Forelimb muscle (tissue), 1 donor: Measurements from ENCODE around the gene RGL3. TPM values are rescaled to one million over a fixed set of nuclear protein-coding genes. Genes with fewer than 3 reads are reported as not detected.
"Not testable (repeated sequence)": the region's sequence is repeated elsewhere in the genome, so short reads cannot be mapped to it uniquely, and the experiment has no call there.

ENCODE experiments used
- DNase-seq: peaks from one replicate; pipeline ENCODE4 v3.0.0-alpha.2; 2013; ENCODE audit warnings: low read depth
- polyA plus RNA-seq: library from polyadenylated mRNA; unstranded; fragments of 120-200 nt; gene quantifications from one replicate; pipeline ENCODE4 v1.2.1, GENCODE V29; 2013; ENCODE audit not compliant: insufficient read length

The RGL3 gene
- polyA plus RNA-seq, 1 donor: 0.40 TPM

GRCh38 chr19:11383706-11384048 is 35.4 kb downstream of the RGL3 start:
- DNase-seq: no peak

GRCh38 chr19:11382898-11383705 is 36.0 kb downstream of the RGL3 start:
- DNase-seq: no peak

DNA sequence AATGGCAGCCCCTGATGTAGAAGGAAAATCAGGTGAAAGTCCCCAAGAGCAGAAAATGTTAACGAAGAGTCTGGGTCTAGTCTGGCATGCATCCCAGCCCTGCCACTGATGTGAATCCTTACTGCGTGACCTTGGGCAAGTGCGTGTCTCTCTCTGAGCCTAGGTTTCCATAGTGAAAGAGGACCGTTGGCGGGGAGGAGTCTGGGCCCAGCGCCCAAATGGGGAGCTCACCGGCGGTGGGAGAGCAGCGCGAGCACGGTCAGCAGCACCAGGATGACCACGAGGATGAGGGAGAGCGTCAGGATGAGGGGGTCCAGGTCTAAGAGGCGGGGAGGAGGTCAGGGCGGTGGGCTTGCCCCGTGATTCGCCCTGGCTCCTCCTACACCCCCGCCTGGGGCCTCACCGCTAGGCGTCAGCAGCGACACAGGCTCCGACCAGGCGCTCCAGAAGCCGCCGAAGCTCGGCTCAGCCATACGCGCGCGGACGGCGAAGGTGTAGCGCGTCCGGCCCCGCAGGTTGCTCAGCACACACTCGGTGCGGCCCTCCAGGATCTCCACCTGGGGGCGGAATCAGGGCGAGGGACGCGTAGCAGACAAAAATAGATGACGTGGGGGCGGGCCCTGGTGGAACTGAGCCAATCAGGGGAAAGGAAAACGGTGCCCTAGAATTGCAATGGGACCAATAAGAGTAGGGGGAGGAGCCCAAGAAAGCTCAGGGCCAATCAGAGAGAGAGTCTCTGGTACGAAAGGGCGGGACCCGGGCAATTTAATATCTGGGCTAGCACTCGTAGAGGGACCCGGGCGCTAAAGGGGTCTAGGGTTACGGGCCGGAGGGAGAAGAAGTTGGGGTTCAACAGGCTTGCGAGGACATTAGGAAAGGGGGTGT is 38.2 kb downstream of the RGL3 start:
- peak; percentile 87 for DNase-seq

GRCh38 chr19:11379857-11380350 is 39.2 kb downstream of the RGL3 start:
- no peak for DNase-seq

DNA sequence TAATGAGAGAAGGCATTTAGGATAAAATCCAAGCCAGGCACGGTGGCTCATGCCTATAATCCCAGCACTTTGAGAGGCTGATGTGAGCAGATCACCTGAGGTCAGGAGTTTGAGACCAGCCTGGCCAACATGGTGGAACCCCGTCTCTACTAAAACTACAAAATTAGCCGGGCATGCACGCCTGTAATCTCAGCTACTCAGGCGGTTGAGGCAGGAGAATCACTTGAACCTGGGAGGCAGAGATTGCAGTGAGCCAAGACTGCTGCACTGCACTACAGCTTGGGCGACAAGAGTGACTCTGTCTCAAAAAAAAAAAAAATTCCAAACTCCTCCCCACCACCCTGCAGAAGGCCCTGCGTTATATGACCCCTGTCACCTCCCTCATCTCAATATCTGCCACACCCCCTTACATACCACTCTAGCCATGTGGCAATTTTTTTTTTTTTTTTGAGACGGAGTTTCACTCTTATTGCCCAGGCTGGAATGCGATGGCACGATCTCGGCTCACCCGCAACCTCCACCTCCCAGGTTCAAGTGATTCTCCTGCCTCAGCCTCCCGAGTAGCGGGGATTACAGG is 39.8 kb downstream of the RGL3 start:
- DNase-seq: not testable (repeated sequence)

- DNase-seq: no peak
Measured at GRCh38 chr19:11378319-11379189, 40.6 kb downstream of the RGL3 start.

- no peak for DNase-seq
Measured at GRCh38 chr19:11377756-11378155, 41.4 kb downstream of the RGL3 start.

GRCh38 chr19:11377237-11377636 is 41.9 kb downstream of the RGL3 start:
- DNase-seq: no peak

GRCh38 chr19:11375143-11375948 is 43.8 kb downstream of the RGL3 start:
- DNase-seq: no peak

DNA sequence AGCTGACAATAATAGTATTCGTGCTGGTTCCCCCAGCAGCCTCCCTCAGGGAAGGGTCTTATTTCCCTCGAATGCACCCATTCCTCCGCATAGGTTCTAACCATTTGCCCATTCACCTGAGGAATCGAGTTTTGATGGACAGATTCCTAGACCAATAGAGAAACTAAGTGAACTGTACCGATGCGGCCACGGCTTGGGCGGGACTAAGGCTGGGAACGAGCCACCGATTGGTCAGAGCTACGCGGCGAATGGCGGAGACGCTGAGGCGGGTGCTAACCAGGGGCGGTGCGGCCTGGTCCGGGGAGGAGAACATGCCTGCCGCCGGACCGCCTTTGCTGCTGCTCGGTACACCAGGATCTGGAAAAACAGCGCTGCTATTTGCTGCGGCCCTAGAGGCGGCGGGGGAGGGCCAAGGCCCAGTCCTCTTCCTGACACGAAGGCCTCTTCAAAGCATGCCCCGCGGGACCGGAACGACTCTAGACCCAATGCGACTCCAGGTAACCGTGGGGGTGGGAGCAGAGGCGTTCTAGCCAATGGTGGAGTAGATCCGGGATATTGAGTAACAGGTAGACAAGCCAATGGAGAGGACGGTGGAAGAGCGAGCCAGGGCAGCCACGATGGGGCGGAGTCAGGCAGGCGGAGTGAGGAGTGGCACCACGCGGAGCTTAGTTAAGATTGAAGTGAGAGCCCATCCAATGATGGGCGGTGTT is 44.5 kb downstream of the RGL3 start, which contains the start of gene SWSAP1:
SWSAP1 (plus strand) TSS at position 234 of the 710 bp plus-strand sequence; CDS start at position 249, 15 bp downstream.
- peak; percentile 98 for DNase-seq

- no peak for DNase-seq
Measured at GRCh38 chr19:11373885-11374432, 45.2 kb downstream of the RGL3 start.

DNA sequence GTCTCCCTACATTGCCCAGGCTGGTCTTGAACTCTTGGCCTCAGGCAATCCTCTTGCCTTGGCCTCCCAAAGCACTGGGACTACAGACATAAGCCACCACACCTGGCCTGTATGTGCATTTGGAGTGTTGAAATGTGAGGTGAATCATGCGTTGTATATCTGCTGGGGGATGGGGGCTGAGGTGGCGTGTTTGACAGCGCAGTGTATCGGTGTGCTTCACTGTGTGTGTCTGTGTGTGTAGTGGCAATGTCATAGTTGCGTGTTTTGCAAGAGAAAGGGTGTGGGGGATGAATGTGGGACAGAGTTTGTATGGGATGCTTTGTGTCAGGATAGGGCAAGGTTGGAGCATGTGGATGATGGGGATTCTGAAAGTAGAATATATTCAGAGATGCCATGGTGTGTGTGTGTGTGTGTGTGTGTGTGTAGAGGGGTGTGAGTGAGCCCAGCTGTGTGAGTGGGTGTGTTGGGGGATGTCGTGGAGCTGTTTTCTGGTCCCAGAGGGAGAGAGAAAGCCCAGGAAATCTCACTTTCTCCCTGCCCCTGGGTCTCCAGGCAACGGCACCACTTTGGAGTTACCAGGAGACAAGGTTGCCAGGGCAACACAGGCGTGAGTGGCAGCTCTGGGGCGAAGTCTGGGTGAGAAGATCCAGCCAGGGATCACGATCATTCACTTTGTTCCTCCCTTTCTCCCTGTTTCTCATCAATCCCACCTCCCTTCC is 45.8 kb downstream of the RGL3 start:
- no peak for DNase-seq

DNA sequence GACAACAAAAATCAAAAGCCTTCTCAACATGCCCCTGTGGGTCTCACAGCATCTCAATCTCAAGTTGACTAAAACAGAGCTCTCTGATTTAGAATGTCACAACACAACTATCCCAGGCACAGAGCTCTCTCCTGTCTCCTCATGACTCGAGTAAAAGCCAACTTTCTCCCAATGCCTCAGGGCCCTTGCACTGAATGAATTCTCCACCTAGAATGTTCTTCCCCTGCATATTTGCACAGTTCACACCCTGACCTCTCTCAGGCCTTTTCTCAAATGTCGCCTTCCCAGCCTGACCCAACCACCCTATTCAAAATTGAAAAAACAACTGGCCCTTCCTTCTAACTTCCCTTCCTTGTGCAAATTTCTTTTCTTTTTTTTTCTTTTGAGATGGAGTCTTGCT is 48.4 kb downstream of the RGL3 start:
- no peak for DNase-seq

DNA sequence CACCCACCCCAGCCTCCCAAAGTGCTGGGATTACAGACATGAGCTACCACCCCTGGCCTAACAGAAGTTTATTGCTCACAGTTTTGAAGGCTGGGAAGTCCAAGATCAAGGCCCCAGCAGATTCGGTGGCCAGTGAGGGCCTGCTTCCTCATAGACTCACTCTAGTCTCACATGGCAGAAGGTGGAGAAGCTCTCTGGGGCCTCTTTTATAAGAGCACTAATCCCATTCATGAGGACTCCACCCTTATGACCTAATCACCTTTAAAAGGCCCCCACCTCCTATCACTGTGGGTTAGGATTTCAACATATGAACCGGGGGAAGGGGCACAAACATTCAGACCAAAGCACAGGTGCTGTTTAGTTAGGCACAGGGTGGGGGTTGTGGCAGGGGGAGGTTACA is 51.6 kb downstream of the RGL3 start:
- DNase-seq: no peak

GRCh38 chr19:11365557-11366117 is 53.5 kb downstream of the RGL3 start:
- no peak for DNase-seq

GRCh38 chr19:11364935-11365334 is 54.2 kb downstream of the RGL3 start:
- DNase-seq: no peak

GRCh38 chr19:11364296-11364904 is 54.7 kb downstream of the RGL3 start:
- no peak for DNase-seq

- no peak for DNase-seq
Measured at GRCh38 chr19:11363881-11364280, 55.2 kb downstream of the RGL3 start.
